HG02981 (cell line): ENCODE results near the gene SLC26A8.
"Not testable (repeated sequence)": the region's sequence is repeated elsewhere in the genome, so short reads cannot be mapped to it uniquely, and the experiment has no call there.

Source experiments
- ATAC-seq: cut with Tn5 transposase; IDR thresholded peaks from one replicate; pipeline ENCODE4 v1.9.1; 2021; ENCODE audit warnings: mild to moderate bottlenecking, moderate library complexity; ENCODE audit not compliant: unreplicated experiment

The SLC26A8 gene

GRCh38 chr6:35919085-35919826 is 105.2 kb downstream of the SLC26A8 start:
- ATAC-seq, result no peak

- not testable (repeated sequence) for ATAC-seq
These were observed 107.5 kb downstream of the SLC26A8 start for GRCh38 chr6:35916893-35917292.

- no peak for ATAC-seq
These were observed 108.4 kb downstream of the SLC26A8 start for GRCh38 chr6:35916056-35916455.

GRCh38 chr6:35914536-35914935 is 109.9 kb downstream of the SLC26A8 start:
- no peak for ATAC-seq

- ATAC-seq, result no peak
These were observed 112.4 kb downstream of the SLC26A8 start for GRCh38 chr6:35911871-35912653.

- ATAC-seq, result not testable (repeated sequence)
These were observed 114.9 kb downstream of the SLC26A8 start for GRCh38 chr6:35909571-35909970.

GRCh38 chr6:35908753-35909401 is 115.6 kb downstream of the SLC26A8 start:
- ATAC-seq, result not testable (repeated sequence)

GRCh38 chr6:35907750-35908149 is 116.7 kb downstream of the SLC26A8 start:
- ATAC-seq, result no peak

GRCh38 chr6:35906499-35906846 is 118.0 kb downstream of the SLC26A8 start:
- no peak for ATAC-seq

- ATAC-seq, result no peak
These were observed 118.5 kb downstream of the SLC26A8 start for GRCh38 chr6:35905841-35906498.

- no peak for ATAC-seq
These were observed 119.2 kb downstream of the SLC26A8 start for GRCh38 chr6:35905141-35905785.

GRCh38 chr6:35903679-35904078 is 120.8 kb downstream of the SLC26A8 start:
- ATAC-seq, result no peak

GRCh38 chr6:35900448-35900847 is 124.0 kb downstream of the SLC26A8 start:
- no peak for ATAC-seq

GRCh38 chr6:35898003-35898402 is 126.4 kb downstream of the SLC26A8 start:
- ATAC-seq, result no peak

- ATAC-seq, result no peak
These were observed 127.0 kb downstream of the SLC26A8 start for GRCh38 chr6:35897486-35897885.

- ATAC-seq, result no peak
These were observed 127.4 kb downstream of the SLC26A8 start for GRCh38 chr6:35897036-35897435.

- no peak for ATAC-seq
These were observed 128.2 kb downstream of the SLC26A8 start for GRCh38 chr6:35896228-35896627.

- ATAC-seq, result no peak
These were observed 128.9 kb downstream of the SLC26A8 start for GRCh38 chr6:35895560-35895959.

GRCh38 chr6:35894776-35895175 is 129.7 kb downstream of the SLC26A8 start:
- no peak for ATAC-seq
